GM13977 (cell line): Measurements from ENCODE around the gene CRB3.

Experiments used
- DNase-seq: peaks from one replicate; pipeline ENCODE4 v3.0.0; 2012; ENCODE audit warnings: low spot score
- in situ Hi-C: fragments of 300-500 bp; cut with MboI; formaldehyde crosslinking; loops from one replicate; pipeline ENCODE4 v1.12.0; 2022; ENCODE audit warnings: low sequenced_read_pairs, low pct_unique_long_range_greater_than_20kb, mixed read lengths, inconsistent platforms; ENCODE audit not compliant: unreplicated experiment
- TF ChIP-seq, protein P1 (sequence below): IDR thresholded peaks from 2 replicates; pipeline ENCODE4 v1.5.1; 2012; ENCODE audit warnings: mild to moderate bottlenecking, control low read depth; ENCODE audit not compliant: insufficient read depth; ENCODE audit errors: extremely low read depth, missing control alignments

Gene CRB3

GRCh38 chr19:6418562-6418932 lies 45.5 kb upstream of the CRB3 start:
- DNase-seq = no peak
- in situ Hi-C loops = no loop called here
- TF ChIP-seq, protein P1, sequence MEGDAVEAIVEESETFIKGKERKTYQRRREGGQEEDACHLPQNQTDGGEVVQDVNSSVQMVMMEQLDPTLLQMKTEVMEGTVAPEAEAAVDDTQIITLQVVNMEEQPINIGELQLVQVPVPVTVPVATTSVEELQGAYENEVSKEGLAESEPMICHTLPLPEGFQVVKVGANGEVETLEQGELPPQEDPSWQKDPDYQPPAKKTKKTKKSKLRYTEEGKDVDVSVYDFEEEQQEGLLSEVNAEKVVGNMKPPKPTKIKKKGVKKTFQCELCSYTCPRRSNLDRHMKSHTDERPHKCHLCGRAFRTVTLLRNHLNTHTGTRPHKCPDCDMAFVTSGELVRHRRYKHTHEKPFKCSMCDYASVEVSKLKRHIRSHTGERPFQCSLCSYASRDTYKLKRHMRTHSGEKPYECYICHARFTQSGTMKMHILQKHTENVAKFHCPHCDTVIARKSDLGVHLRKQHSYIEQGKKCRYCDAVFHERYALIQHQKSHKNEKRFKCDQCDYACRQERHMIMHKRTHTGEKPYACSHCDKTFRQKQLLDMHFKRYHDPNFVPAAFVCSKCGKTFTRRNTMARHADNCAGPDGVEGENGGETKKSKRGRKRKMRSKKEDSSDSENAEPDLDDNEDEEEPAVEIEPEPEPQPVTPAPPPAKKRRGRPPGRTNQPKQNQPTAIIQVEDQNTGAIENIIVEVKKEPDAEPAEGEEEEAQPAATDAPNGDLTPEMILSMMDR = no peak

GRCh38 chr19:6421075-6422014 lies 42.7 kb upstream of the CRB3 start:
- TF ChIP-seq, protein P1 = no peak
- peak; percentile 8 for DNase-seq
- in situ Hi-C loops = no loop called here

DNA sequence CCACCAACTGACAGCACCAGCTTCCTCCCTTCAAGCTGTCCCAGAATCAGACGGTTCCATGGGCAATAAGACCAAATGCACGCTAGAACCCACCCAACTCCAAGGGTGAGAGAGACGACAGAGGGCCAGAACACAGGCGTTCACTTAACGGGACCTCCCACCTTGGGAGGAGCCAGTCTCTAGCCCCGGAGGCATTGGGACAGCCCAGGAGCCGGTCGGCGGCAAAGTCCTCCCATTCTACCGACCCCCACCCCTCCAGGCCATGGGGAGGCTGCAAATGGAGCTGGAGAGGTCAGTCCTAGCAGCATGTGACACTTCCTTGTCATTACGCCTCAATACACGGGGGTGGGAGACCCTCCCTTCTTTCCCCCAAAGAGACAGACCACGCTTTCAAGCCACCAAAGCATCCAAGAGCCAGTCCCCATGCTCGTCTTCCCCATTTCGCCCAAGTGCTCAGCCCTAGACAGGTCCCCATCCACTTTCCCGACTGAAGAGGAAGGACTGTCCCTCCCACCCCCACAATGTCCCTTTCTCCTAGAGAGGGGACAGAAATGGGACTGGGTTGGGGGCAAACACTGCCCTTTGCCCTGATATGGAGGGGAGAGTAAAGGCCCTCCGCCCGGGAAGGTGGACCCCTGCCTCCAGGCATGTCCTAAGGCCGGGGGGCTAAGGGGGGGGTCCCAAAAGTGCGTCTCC lies 40.4 kb upstream of the CRB3 start:
- in situ Hi-C loops = no loop called here
- DNase-seq = peak; percentile 76
- TF ChIP-seq, protein P1 = no peak

DNA sequence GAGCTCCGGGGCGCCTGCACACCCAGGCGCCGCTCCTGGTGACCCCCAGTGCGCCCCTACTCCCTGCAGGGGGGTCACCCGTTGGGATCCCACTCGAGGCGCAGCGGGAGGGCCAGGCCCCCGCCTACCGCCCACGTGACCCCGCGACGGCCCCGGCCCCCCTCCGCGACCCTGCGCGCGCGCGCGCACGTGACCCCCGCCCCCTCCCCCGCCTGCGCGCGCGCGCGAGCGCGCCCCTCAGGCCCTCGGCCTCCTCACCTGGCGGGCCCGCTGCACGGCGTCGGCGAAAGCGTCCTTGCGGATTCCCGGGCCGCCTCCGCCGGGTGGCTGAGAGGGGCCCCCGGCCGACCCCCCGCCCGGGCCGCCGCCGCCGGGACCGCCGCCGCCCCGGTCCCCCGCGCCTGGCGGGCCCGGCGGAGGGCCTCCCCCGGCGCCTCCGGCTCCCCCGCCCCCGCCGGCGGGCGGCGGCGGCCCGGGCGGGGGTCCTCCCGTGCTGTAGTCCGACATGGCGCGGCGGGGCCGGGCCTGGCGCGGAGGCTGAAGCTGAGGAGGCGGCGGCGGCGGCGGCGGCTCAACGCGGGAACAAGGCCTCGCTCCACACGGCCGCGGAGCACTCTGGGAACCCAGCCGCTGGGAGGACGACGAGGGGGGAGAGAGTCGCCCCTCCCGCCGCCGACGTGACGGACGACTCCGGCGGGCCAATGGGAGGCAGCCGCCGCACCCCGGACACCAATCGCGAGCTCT lies 39.7 kb upstream of the CRB3 start, which contains the start of gene KHSRP:
TSS of gene KHSRP (minus strand) at position 617 of the 744 bp plus-strand sequence. CDS start at position 507, 110 bp downstream.
- TF ChIP-seq, protein P1 = no peak
- peak; percentile 60 for DNase-seq
- in situ Hi-C loops = no loop called here

DNA sequence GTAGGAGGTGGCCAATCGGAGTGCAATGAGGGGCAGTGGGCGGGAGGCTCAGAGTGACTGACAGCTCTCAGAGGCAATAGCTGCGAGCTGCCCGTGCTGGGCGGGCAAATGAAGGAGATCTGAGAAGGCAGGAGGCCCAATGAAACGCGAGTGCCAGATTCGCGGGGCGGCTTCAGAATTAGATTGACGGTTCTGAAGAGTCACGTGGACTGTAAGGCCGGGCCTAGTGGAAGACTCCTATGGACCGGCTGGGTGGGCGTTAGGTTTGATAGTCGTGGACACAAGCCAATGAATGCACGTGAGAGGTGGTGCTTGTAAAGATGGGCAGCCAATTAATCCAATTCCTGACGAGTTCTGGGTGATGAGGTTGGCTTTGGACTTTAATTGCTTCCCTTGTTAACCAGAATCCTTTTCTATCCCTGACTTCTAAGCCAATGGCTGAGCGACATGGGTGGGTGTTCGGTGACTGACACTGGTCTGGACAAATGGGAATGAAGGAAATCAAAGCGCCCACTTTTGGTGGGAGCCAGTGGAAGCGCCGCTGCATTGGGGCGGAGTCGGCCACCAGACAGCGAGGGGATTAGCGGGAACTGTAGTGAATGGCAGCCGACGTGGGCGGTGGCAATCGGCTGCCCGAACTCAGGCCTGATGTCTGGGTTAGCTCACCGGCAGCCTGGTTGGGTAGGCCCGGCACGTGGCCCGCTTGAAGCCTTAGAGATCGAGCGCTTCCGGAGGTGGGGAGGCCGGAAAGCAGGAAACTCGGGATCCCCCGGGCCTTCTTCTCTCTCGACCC lies 38.9 kb upstream of the CRB3 start:
- in situ Hi-C loops = no loop called here

More for the DNA sequence above, 38.9 kb upstream of the CRB3 start:
- TF ChIP-seq, protein P1 = no peak
- DNase-seq = peak; percentile 100
